Stomach (tissue), 9 donors: Measurements from ENCODE around the gene CST7. TPM values are rescaled to one million over a fixed set of nuclear protein-coding genes. Genes with fewer than 3 reads are reported as not detected.
"Not testable (repeated sequence)": the region's sequence is repeated elsewhere in the genome, so short reads cannot be mapped to it uniquely, and the experiment has no call there.

ENCODE experiments used
- DNase-seq, 2 donors: peaks; one replicate each; pipeline versions ENCODE4 v3.0.0 to v3.0.0-alpha.2; 2013 to 2019
- H3K27ac ChIP-seq, 5 donors: fragments of 200-600 bp in 4 of 5; sonication (generic) in 4 of 5; one replicate each; pipeline ENCODE4 v1.5.1; 2013 to 2019; ENCODE audit warnings: mild to moderate bottlenecking in 1 of 5, moderate library complexity in 1 of 5
- H3K27me3 ChIP-seq, 3 donors: fragments of 200-600 bp; sonication (generic); one replicate each; pipeline ENCODE4 v1.5.1; 2017 to 2019; ENCODE audit warnings: mixed run types in 1 of 3
- H3K36me3 ChIP-seq, 4 donors: fragments of 200-600 bp; sonication (generic); 1 replicate in 3 of 4; 2 replicates in 1 of 4; pipeline ENCODE4 v1.5.1; 2016 to 2019
- H3K4me1 ChIP-seq, 4 donors: fragments of 200-600 bp; sonication (generic); one replicate each; pipeline ENCODE4 v1.5.1; 2016 to 2019
- H3K4me3 ChIP-seq, 4 donors: fragments of 200-600 bp; sonication (generic) in 3 of 4; one replicate each; pipeline ENCODE4 v1.5.1; 2016 to 2019; ENCODE audit warnings: mild to moderate bottlenecking in 1 of 4
- H3K9me3 ChIP-seq, 4 donors: fragments of 200-600 bp; sonication (generic); one replicate each; pipeline ENCODE4 v1.5.1; 2016 to 2019
- EP300 ChIP-seq: sonication (generic); formaldehyde crosslinking; IDR thresholded peaks from one replicate; pipeline ENCODE4 v1.6.1; 2017; ENCODE audit warnings: antibody characterized with exemption
- POLR2A ChIP-seq, 4 donors: fragments of 450-650 bp; IDR thresholded peaks; one replicate each; pipeline ENCODE4 v1.6.1; 2016; ENCODE audit warnings: antibody characterized with exemption in 4 of 4, control low read depth in 2 of 4, mild to moderate bottlenecking in 1 of 4, moderate library complexity in 1 of 4
- POLR2AphosphoS5 ChIP-seq, 3 donors: sonication (generic); formaldehyde crosslinking; IDR thresholded peaks; one replicate each; pipeline ENCODE4 v1.6.1; 2016; ENCODE audit warnings: antibody characterized with exemption in 3 of 3
- WGBS, 5 donors: extraction: QIAGEN DNeasy Blood & Tissue Kit in 3 of 5; methylation state at CpG; one replicate each; pipeline versions ENCODE4 v1.1.5 to v1.1.7; 2013 to 2018; 5-methylcytosine and 5-hydroxymethylcytosine counted together
- intact Hi-C: fragments of 100-400 bp; cut with DNase I; formaldehyde crosslinking; loops from one replicate; pipeline ENCODE4 v1.15.1; 2023; ENCODE audit warnings: low total_unique reads
- polyA plus RNA-seq, 3 donors: library from polyadenylated mRNA; stranded (reverse); fragments of 200-250 nt; gene quantifications; one replicate each; pipeline ENCODE4 v1.2.3, GENCODE V29; 2013
- total RNA-seq, 5 donors: library from RNA; depleted of rRNA; stranded (reverse); fragments of >200 nt; gene quantifications; one replicate each; pipeline versions ENCODE4 v1.1.0 to v1.2.3, GENCODE V29; 2014 to 2016
- TF ChIP-seq, protein P1 (sequence below), 7 experiments: fragments of 450-650 bp in 4 of 7; fragments of 200-600 bp in 3 of 7; sonication (generic) in 3 of 7; IDR thresholded peaks; one replicate each; pipeline ENCODE4 v1.5.1; 2016 to 2019; ENCODE audit warnings: antibody characterized with exemption in 7 of 7, control low read depth in 2 of 7, mild to moderate bottlenecking in 1 of 7
- donor health status: healthy with polysubstance abuse.
- donor health status: Bipolar disorder and iron deficiency.
- donor health status: healthy.

Gene CST7
- total and polyA plus RNA-seq, 8 donors = 0.87 to 8.3 (median 2.5) TPM; not detected in 1

GRCh38 chr20:24998121-24998520 lies 49.1 kb downstream of the CST7 start:
- intact Hi-C loops = loop anchor here (10.0 kb wide), 1 partner anchor 197 kb away; the partner anchor contains the start of gene ENTPD6
- Histone ChIP-seq H3K27me3 (no peaks in the 10 kb centered on the region), H3K4me1 (peaks cover 33 to 63% (median 46%) of the 10 kb centered on the region in 4 donors), H3K4me3 (no peak overlapping the region), H3K9me3 (no peaks in the 10 kb centered on the region), H3K27ac (peak overlapping the region; percentile 22 to 77 (median 65)), H3K36me3 (peaks cover 0 to 7% (median under 1%) of the 10 kb centered on the region in 4 donors)
- no peak for TF ChIP-seq POLR2AphosphoS5 (IDR thresholded peaks at IDR 0.05)
- TF ChIP-seq, protein P1, sequence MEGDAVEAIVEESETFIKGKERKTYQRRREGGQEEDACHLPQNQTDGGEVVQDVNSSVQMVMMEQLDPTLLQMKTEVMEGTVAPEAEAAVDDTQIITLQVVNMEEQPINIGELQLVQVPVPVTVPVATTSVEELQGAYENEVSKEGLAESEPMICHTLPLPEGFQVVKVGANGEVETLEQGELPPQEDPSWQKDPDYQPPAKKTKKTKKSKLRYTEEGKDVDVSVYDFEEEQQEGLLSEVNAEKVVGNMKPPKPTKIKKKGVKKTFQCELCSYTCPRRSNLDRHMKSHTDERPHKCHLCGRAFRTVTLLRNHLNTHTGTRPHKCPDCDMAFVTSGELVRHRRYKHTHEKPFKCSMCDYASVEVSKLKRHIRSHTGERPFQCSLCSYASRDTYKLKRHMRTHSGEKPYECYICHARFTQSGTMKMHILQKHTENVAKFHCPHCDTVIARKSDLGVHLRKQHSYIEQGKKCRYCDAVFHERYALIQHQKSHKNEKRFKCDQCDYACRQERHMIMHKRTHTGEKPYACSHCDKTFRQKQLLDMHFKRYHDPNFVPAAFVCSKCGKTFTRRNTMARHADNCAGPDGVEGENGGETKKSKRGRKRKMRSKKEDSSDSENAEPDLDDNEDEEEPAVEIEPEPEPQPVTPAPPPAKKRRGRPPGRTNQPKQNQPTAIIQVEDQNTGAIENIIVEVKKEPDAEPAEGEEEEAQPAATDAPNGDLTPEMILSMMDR (IDR thresholded peaks at IDR 0.05) = no peak
- no peak for TF ChIP-seq POLR2A (IDR thresholded peaks at IDR 0.05)
- TF ChIP-seq EP300 = no peak
- WGBS, 5 donors = 53 to 76% (median 71%) methylated on average over 3 of the region's 3 CpGs
- no peak for DNase-seq

GRCh38 chr20:24998631-24999445 lies 49.8 kb downstream of the CST7 start:
- no peak overlapping the region for H3K4me3 ChIP-seq
- peaks cover 0 to 7% (median 5%) of the 10 kb centered on the region in 4 donors for H3K36me3 ChIP-seq
- peak in 1 of 2 donors; percentile 37 for DNase-seq
- no peaks in the 10 kb centered on the region for H3K27me3 ChIP-seq
- intact Hi-C loops = loop anchor here (10.0 kb wide), 1 partner anchor 196 kb away; the partner anchor contains the start of gene ENTPD6
- H3K4me1 ChIP-seq = peaks cover 30 to 56% (median 41%) of the 10 kb centered on the region in 4 donors
- WGBS, 5 donors = 40 to 57% (median 53%) methylated on average over 12 of the region's 12 CpGs
- no peaks in the 10 kb centered on the region for H3K9me3 ChIP-seq
- TF ChIP-seq EP300 (no peak), POLR2A (IDR thresholded peaks at IDR 0.05) (no peak), POLR2AphosphoS5 (IDR thresholded peaks at IDR 0.05) (no peak)
- TF ChIP-seq, protein P1 (IDR thresholded peaks at IDR 0.05) = no peak
- H3K27ac ChIP-seq = peak overlapping the region; percentile 22 to 77 (median 65)

- 81 to 97% (median 87%) methylated on average over 4 of the region's 4 CpGs for whole genome bisulfite sequencing, 5 donors
- no peaks in the 10 kb centered on the region for H3K9me3 ChIP-seq
- no peak for DNase-seq
- H3K4me1 ChIP-seq = peaks cover 28 to 54% (median 38%) of the 10 kb centered on the region in 4 donors
- no peak overlapping the region for H3K4me3 ChIP-seq
- H3K36me3 ChIP-seq = peaks cover 0 to 10% (median 7%) of the 10 kb centered on the region in 4 donors
- intact Hi-C loops = loop anchor here (10.0 kb wide), 1 partner anchor 195 kb away; the partner anchor contains the start of gene ENTPD6
- H3K27me3 ChIP-seq = no peaks in the 10 kb centered on the region
- TF ChIP-seq, protein P1 (IDR thresholded peaks at IDR 0.05) = no peak
- TF ChIP-seq POLR2AphosphoS5 (IDR thresholded peaks at IDR 0.05) = no peak
- TF ChIP-seq POLR2A (IDR thresholded peaks at IDR 0.05) = no peak
- no peak for TF ChIP-seq EP300
- H3K27ac ChIP-seq = peak overlapping the region; percentile 43 to 77 (median 65)
Observed at GRCh38 chr20:24999568-24999967, 50.5 kb downstream of the CST7 start.

DNA sequence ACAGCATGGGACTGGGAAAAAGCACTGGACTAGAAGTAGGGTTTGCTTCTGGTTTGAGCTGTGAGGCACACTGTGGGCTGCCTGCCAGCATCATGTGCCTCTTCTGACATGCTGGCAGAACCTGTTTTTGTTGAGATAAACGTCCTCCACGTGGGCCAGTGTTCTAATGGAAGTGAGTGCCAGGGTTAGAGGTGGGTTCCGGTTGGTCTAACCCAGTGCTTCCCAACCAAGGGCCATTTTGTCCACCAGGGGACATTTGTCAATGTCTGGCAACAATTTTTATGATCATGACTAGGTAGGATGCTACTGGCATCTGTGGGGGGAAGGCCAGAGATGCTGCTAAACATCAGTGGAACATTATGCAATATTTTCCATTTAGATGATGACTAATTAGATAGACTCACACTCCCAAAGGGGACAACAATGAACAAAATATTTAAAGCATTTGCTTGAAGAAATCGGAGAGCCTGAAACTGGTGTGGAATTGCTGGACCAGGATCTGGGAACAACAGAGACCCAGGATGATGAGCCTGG lies 51.3 kb downstream of the CST7 start:
- peaks cover 29 to 54% (median 37%) of the 10 kb centered on the region in 4 donors for H3K4me1 ChIP-seq
- no peak overlapping the region for H3K4me3 ChIP-seq
- TF ChIP-seq POLR2A (IDR thresholded peaks at IDR 0.05) = no peak
- TF ChIP-seq, protein P1 (IDR thresholded peaks at IDR 0.05) = peak in 1 of 7 experiments; percentile 12
- TF ChIP-seq EP300 = no peak
- peak; percentile 19 to 75 (median 71) for TF ChIP-seq POLR2AphosphoS5 (IDR thresholded peaks at IDR 0.05)
- H3K27ac ChIP-seq = peak overlapping the region; percentile 59 to 78 (median 73)
- peak; percentile 94 to 96 for DNase-seq
- WGBS, 5 donors = 20 to 50% (median 21%) methylated on average over 2 to 4 of the region's 4 CpGs
- intact Hi-C loops = no loop called here
- H3K27me3 ChIP-seq = no peaks in the 10 kb centered on the region
- H3K9me3 ChIP-seq = no peaks in the 10 kb centered on the region
- H3K36me3 ChIP-seq = peaks cover 0 to 16% (median 13%) of the 10 kb centered on the region in 4 donors

DNA sequence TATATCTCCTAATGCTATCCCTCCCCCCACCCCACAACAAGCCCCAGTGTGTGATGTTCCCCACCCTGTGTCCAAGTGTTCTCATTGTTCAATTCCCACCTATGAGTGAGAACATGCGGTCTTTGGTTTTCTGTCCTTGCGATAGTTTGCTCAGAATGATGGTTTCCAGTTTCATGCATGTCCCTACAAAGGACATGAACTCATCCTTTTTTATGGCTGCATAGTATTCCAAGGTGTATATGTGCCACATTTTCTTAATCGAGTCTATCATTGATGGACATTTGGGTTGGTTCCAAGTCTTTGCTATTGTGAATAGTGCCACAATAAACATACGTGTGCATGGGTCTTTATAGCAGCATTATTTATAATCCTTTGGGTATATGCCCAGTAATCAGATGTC lies 52.3 kb downstream of the CST7 start:
- WGBS, 5 donors = 86 to 91% (median 89%) methylated on average over 4 of the region's 4 CpGs
- peaks cover 3 to 26% (median 22%) of the 10 kb centered on the region in 4 donors for H3K36me3 ChIP-seq
- peaks cover 28 to 55% (median 40%) of the 10 kb centered on the region in 4 donors for H3K4me1 ChIP-seq
- H3K9me3 ChIP-seq, intact Hi-C loops, H3K27me3 ChIP-seq, H3K4me3 ChIP-seq, DNase-seq: not testable (repeated sequence)
- H3K27ac ChIP-seq = peak overlapping the region in 1 of 5 donors; percentile 77
